Activated T-cell treated with anti-CD3 and anti-CD28 coated beads, Interleukin-2, amount 50 U/mL, for 72 hours (primary cell): Measurements from ENCODE around the gene C3orf18. TPM values are rescaled to one million over a fixed set of nuclear protein-coding genes. Genes with fewer than 3 reads are reported as not detected.

Experiments used
- ATAC-seq, 2 donors: fragments of 150-1000 bp; cut with Tn5 transposase; replicated peaks in 1 of 2; 2 replicates each; pipeline ENCODE4 v1.10.0; 2021; ENCODE audit warnings: moderate library complexity in 2 of 2, mild to moderate bottlenecking in 1 of 2
- DNase-seq, 2 donors: peaks; one replicate each; pipeline ENCODE4 v3.0.0; 2021 to 2022; ENCODE audit warnings: mixed read lengths in 1 of 2
- H3K27ac Mint-ChIP-seq: one replicate; pipeline ENCODE4 v1.8.0; 2022; ENCODE audit warnings: mild to moderate bottlenecking, moderate library complexity, mixed read lengths
- H3K27me3 Mint-ChIP-seq: one replicate; pipeline ENCODE4 v1.8.0; 2022; ENCODE audit warnings: low read depth, mixed read lengths
- H3K36me3 Mint-ChIP-seq, 2 donors: one replicate each; pipeline ENCODE4 v1.8.0; 2022; ENCODE audit warnings: mixed read lengths in 2 of 2, mild to moderate bottlenecking in 1 of 2; ENCODE audit not compliant: insufficient read depth in 2 of 2
- H3K4me1 Mint-ChIP-seq: one replicate; pipeline ENCODE4 v1.8.0; 2022; ENCODE audit warnings: low read depth, mixed read lengths
- H3K4me3 Mint-ChIP-seq, 2 donors: one replicate each; pipeline ENCODE4 v1.8.0; 2022; ENCODE audit warnings: mild to moderate bottlenecking in 2 of 2, mixed read lengths in 2 of 2, moderate library complexity in 2 of 2
- H3K9me3 Mint-ChIP-seq, 2 donors: one replicate each; pipeline ENCODE4 v1.8.0; 2022; ENCODE audit warnings: mixed read lengths in 2 of 2
- total RNA-seq, 2 donors: library from RNA; stranded (reverse); gene quantifications; one replicate each; pipeline ENCODE4 v1.2.3, GENCODE V29; 2022

The C3orf18 gene
- total RNA-seq, 2 donors from 2014 or later = 22.7 to 32.5 TPM

DNA sequence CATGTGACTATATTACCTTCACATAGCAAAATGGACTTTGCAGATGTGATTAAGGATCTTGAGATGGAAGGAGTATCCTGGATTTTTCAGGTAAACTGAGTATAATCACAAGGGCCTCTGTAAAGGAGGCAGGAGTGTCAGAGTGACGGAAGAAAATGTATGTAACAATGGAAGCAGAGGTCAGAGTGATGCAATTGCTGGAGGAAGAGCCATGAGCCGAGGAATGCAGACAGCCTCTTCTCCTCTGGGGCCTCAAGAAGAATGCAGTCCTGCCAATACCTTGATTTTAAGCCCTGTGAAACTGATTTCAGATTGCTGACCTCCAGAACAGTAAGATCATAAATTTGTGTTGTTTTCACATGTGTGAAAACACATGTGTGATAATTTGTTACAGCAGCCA is 16.8 kb upstream of the C3orf18 start:
- H3K27ac Mint-ChIP-seq = peak overlapping the region; percentile 40
- ATAC-seq (no peak), DNase-seq (no peak)
- peaks cover 11 to 22% of the 10 kb centered on the region in 2 donors for H3K36me3 Mint-ChIP-seq
- peaks cover 97% of the 10 kb centered on the region for H3K4me1 Mint-ChIP-seq
- no peaks in the 10 kb centered on the region for H3K27me3 Mint-ChIP-seq
- no peaks in the 10 kb centered on the region for H3K9me3 Mint-ChIP-seq
- peak overlapping the region; percentile 13 to 15 for H3K4me3 Mint-ChIP-seq

DNA sequence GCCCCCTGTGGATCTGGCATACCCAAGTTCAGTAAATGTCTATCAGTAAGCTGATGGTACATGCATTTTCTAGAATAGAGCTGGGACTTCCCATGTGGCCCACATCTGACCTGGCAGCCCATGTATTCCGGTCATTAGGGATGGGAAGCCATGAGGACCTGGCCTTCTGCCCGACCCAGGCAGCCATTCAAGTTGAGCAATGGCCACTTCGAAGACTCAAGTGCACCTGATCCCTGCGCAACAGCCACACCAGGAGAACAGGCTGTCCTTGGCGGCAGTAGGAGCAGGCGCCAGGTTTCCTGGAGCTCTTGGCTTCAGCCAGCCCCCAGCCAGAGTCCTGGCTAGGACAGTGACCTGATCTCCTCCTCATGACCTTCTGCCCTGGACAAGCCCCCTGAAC is 16.4 kb upstream of the C3orf18 start:
- Mint-ChIP-seq H3K9me3 (no peaks in the 10 kb centered on the region), H3K27me3 (no peaks in the 10 kb centered on the region), H3K36me3 (peaks cover 11 to 24% of the 10 kb centered on the region in 2 donors), H3K27ac (peak overlapping the region; percentile 40), H3K4me1 (peaks cover 97% of the 10 kb centered on the region), H3K4me3 (peak overlapping the region in 1 of 2 donors; percentile 0)
- ATAC-seq (no peak), DNase-seq (no peak)

DNA sequence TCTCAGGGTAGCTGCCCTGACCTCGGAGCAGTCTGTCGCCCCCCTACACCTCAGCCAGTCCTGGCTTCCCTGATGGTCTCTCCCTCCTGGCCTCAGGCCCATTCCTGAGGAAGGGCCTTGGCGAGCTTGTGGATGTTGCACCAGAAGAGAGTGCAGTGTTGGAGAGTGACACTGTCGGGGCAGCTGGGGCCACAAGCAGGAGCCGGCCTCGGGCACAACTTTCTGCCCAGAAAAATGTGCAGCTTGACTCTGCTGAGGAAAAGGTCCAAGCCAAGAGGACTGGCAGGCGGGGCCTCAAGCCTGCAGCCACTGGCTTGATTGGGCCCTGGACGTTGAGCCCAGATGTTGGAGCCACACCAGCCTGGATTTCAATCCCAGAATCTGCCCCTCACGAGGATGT is 14.5 kb upstream of the C3orf18 start:
- no peak for DNase-seq
- H3K4me1 Mint-ChIP-seq = peaks cover 89% of the 10 kb centered on the region
- no peak overlapping the region for H3K27ac Mint-ChIP-seq
- peaks cover 6 to 30% of the 10 kb centered on the region in 2 donors for H3K36me3 Mint-ChIP-seq
- H3K4me3 Mint-ChIP-seq = no peak overlapping the region
- H3K9me3 Mint-ChIP-seq = no peaks in the 10 kb centered on the region
- no peaks in the 10 kb centered on the region for H3K27me3 Mint-ChIP-seq
- ATAC-seq = no peak

DNA sequence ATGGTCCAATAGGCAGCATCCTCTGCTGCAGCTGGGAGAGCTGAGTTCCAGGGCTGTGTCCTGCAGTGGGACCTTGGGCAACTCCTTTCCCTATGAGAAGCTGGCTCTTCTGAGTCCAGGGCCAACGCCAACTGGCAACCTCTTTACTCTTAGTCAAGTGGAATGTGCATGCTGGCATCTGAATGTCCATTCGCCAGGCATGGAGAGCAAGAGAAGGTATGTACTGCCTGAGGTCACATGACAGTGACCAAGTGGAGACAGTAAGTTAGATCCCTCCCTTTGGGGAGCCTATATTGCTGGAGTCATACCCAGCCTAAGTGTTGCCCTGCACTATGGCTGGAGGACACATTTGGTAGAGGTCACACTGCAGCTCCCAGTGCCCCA is 13.9 kb upstream of the C3orf18 start:
- no peaks in the 10 kb centered on the region for H3K27me3 Mint-ChIP-seq
- peaks cover 86% of the 10 kb centered on the region for H3K4me1 Mint-ChIP-seq
- DNase-seq (no peak), ATAC-seq (no peak)
- no peak overlapping the region for H3K27ac Mint-ChIP-seq
- no peaks in the 10 kb centered on the region for H3K9me3 Mint-ChIP-seq
- no peak overlapping the region for H3K4me3 Mint-ChIP-seq
- peaks cover 6 to 30% of the 10 kb centered on the region in 2 donors for H3K36me3 Mint-ChIP-seq

DNA sequence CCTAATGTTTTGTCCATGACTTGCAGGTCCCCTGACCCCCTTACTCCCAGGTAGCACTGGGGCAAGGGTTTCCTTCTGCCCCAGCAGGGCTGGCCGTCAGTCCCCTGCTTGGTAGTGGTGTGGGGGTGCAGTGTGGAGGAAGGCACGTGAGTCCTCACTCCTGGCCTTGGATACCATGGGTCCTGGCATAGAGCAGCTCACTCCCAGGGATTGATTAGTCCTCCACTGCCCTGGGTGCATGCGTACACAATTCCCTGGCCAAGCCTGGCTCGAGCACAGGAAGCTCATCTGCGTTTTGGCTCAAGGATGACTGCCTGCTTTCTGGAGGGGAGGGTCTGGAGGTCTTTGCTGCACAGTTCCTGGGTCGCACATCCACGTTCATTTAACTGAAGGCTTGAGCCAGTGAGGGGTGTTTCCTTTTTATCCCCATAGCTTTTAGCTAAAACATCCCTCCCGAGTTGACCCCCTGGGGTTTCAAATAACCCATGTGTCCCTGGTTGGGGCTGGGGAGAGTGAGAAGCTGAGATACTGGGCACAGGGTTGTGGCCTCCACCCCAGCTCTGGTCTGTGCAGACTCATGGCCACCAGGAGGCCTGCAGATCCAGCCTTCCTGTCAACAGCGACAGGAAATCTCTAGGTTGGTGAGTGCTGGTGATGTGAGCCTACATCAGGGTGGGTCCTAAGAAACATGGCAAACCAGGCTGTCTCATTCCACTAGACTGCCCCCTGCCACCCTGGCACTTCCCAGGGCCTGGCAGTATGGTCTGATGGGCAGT is 13.3 kb upstream of the C3orf18 start:
- Mint-ChIP-seq H3K27ac (no peak overlapping the region), H3K9me3 (no peaks in the 10 kb centered on the region), H3K4me3 (no peak overlapping the region), H3K27me3 (no peaks in the 10 kb centered on the region), H3K36me3 (peaks cover 8 to 31% of the 10 kb centered on the region in 2 donors), H3K4me1 (peaks cover 86% of the 10 kb centered on the region)
- DNase-seq (no peak), ATAC-seq (no peak)

DNA sequence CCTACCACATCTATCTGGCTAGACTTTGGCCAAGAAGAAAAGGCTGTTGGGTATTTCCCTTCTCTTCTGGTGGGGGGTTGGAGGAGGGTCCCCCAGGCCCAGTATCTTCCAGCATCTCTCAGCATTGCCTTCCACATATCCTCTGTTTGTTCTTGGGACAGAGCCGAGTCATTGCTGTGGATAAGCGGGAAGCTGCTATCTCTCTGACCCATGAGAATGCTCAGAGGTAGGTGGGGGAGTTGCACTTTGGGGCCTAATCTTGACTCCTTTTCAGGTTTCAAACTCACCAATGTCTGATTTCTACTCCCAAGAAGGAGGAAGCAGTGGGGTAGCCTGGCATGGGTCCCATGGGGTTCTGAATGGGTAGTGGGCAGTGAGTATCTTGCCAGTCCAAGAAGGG is 9.8 kb upstream of the C3orf18 start:
- ATAC-seq = no peak
- no peak overlapping the region for H3K4me3 Mint-ChIP-seq
- DNase-seq = no peak
- no peaks in the 10 kb centered on the region for H3K9me3 Mint-ChIP-seq
- H3K4me1 Mint-ChIP-seq = peaks cover 86% of the 10 kb centered on the region
- peaks cover 7 to 18% of the 10 kb centered on the region in 2 donors for H3K36me3 Mint-ChIP-seq
- no peaks in the 10 kb centered on the region for H3K27me3 Mint-ChIP-seq
- peak overlapping the region; percentile 55 for H3K27ac Mint-ChIP-seq

DNA sequence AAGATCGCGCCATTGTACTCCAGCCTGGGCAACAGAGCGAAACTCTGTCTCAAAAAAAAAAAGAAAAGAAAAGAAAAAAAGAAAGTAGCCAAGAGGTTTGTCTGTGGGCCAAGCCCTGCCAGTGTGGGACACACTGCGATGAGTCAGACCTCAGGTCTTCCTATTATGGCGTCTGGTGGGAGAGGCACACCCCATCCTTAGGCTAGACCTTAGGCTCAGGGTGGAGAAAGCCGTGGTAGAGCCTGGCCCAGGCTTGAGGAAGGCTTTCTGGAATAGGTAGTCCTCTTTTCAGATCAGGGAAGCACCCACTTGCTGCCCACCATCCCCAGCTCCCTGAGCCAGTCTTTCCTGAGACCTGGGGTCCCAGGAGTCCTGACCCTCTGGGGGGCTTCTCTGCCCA is 7.8 kb upstream of the C3orf18 start:
- no peak for ATAC-seq
- Mint-ChIP-seq H3K36me3 (peaks cover 7 to 16% of the 10 kb centered on the region in 2 donors), H3K27ac (peak overlapping the region; percentile 92), H3K27me3 (no peaks in the 10 kb centered on the region), H3K4me1 (peaks cover 89% of the 10 kb centered on the region), H3K4me3 (peak overlapping the region; percentile 22 to 95), H3K9me3 (no peaks in the 10 kb centered on the region)
- no peak for DNase-seq

DNA sequence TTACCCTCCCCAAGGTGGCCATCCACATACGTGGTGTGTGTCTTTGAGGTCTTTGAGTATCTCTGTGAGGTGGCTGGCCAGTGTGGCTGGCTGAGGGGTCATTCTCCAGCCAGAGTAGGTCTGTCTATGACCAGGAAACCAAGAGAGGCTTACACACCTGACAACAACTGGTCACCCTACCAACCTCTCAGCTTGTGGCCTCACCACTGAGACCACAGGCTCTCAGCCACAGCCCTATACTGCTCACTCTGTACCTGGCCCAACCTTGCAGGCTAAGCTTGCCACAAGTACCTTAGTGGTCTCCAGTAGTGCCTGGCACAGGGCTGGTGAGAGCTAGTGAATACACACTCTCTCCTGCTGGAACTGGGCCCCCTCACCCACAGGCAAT is 6.9 kb upstream of the C3orf18 start:
- peaks cover 9 to 16% of the 10 kb centered on the region in 2 donors for H3K36me3 Mint-ChIP-seq
- DNase-seq (peak; percentile 78 to 80), ATAC-seq (peak; percentile 17 to 34)
- peak overlapping the region; percentile 92 for H3K27ac Mint-ChIP-seq
- no peaks in the 10 kb centered on the region for H3K27me3 Mint-ChIP-seq
- H3K9me3 Mint-ChIP-seq = no peaks in the 10 kb centered on the region
- peak overlapping the region; percentile 95 to 96 for H3K4me3 Mint-ChIP-seq
- peaks cover 81% of the 10 kb centered on the region for H3K4me1 Mint-ChIP-seq

DNA sequence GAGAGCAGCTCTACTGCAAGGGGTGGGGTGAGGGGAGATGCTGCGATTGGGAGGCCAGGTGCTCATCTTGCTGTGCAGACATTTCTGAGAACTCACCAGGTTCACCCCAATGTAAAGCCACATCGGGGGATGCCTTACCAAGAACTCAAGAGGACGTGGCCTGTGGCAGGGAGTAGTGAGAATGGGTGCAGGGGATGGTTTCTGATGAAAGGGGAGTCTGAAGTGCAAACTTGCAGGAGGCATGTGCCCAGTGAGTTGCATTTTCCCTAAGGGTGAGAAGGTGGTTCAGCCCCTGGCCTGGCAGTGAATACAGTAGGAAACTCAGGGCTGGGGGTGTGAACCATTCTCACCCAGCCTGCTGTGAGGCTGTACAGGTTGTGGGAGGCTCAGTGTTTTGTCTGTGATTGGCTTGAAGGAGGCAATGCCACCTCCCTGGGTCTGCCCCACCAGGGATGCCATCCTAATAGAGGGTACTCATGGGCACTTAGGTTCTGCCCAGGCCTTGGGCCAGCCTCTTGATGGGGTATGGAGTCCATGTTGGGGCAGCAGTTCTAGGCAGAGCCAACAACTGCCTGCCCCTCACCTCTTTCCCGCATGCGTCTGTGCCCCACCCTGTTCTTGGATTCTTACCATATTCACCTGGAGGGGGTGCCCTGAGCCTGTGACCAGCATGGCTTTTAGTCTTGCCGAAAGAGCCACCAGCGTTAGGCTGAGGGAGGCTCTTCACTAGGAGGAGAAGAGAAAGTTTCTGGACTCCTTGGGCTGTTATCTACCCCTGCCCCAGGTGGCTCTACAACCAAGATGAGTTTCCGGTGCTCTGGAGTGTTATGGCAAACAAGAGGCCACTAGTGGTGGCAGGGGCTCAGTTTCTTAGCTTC is 6.3 kb upstream of the C3orf18 start:
- DNase-seq (peak; percentile 88 to 91), ATAC-seq (peak; percentile 58 to 61)
- Mint-ChIP-seq H3K27ac (peak overlapping the region; percentile 92), H3K9me3 (no peaks in the 10 kb centered on the region), H3K4me1 (peaks cover 75% of the 10 kb centered on the region), H3K4me3 (peak overlapping the region; percentile 95 to 96), H3K36me3 (peaks cover 10 to 15% of the 10 kb centered on the region in 2 donors), H3K27me3 (no peaks in the 10 kb centered on the region)

DNA sequence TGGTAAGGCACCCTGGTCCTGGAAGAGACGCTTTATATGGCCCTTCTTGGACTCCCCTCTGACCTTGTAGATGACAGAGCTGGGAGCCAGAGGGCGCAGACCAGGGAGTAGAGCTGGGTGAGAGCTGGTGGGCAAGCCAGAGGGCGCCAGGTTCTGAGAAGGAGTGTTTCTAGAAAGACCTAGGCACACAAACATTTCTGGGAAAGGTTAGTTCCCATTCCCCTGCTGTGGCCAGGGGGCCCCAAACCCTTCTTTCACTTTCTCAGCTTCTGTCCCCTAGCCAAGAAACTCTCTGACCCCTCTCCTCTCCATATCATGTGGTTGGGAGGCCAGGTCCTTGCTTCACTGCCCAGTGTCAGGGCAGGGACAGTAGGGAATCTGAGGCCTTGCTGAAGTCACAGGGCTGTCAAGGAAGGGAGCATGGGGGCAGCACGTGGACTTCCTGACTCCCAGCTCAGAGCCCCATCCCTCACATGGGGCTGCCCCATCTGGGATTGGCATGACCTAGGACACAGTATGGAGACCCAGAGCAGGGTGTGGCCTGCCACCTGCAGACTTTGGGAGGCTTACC is 5.3 kb upstream of the C3orf18 start:
- peak; percentile 71 to 78 for DNase-seq
- Mint-ChIP-seq H3K4me1 (peaks cover 79% of the 10 kb centered on the region), H3K36me3 (peaks cover 10 to 15% of the 10 kb centered on the region in 2 donors), H3K27me3 (no peaks in the 10 kb centered on the region), H3K9me3 (no peaks in the 10 kb centered on the region), H3K27ac (peak overlapping the region; percentile 92), H3K4me3 (peak overlapping the region; percentile 95 to 96)
- ATAC-seq = peak; percentile 13 to 19

DNA sequence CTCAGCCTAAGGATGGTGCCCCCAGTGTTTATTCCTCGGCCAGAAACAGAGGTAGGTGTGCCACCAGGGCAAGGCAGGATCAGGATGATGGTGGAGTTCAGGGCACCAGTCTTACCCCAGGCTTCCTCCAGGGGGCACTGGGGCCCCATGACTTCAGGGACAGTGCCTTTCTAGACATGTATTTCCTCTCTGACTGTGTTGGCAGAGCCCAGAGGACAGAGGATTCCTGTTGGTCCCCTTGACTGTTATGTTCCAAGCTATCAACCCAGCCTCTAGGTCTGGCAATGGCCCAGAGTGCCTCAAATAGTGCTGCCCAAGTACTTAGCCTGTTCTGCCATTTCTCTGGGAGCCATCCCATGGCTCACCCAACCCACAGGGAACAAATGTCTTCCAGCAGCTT is 4.6 kb upstream of the C3orf18 start:
- H3K27me3 Mint-ChIP-seq = no peaks in the 10 kb centered on the region
- ATAC-seq = peak; percentile 21 to 24
- peak overlapping the region; percentile 92 for H3K27ac Mint-ChIP-seq
- H3K4me3 Mint-ChIP-seq = peak overlapping the region; percentile 95 to 96
- no peaks in the 10 kb centered on the region for H3K9me3 Mint-ChIP-seq
- peaks cover 10 to 11% of the 10 kb centered on the region in 2 donors for H3K36me3 Mint-ChIP-seq
- peaks cover 75% of the 10 kb centered on the region for H3K4me1 Mint-ChIP-seq
- DNase-seq = peak; percentile 85 to 87

DNA sequence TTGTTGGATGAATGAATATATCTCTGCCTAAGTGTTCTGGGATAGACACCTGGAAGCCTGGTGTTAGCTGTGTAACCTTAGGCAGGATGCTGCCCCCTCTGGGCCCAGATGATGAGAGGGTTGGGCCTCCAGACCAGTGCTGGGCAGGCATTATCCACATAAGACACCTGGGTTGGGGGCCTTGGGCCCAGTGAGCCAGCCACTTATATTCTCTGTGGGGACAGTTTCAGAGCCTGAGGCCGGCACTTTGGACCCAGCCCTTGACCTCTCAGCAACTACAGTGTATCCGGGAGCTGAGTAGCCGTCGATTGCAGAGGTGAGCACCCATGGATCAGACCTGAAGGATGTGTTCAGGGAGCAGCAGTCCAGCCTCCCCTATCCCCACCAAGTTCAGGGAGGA is 3.9 kb upstream of the C3orf18 start:
- no peaks in the 10 kb centered on the region for H3K27me3 Mint-ChIP-seq
- peak overlapping the region; percentile 95 to 96 for H3K4me3 Mint-ChIP-seq
- H3K4me1 Mint-ChIP-seq = peaks cover 77% of the 10 kb centered on the region
- ATAC-seq (no peak), DNase-seq (peak in 1 of 2 donors; percentile 21)
- no peaks in the 10 kb centered on the region for H3K9me3 Mint-ChIP-seq
- peak overlapping the region; percentile 92 for H3K27ac Mint-ChIP-seq
- peaks cover 10 to 11% of the 10 kb centered on the region in 2 donors for H3K36me3 Mint-ChIP-seq
